NT2/D1 (cell line): Measurements from ENCODE around the gene JAKMIP2.

Experiments used
- SUZ12 ChIP-seq: IDR thresholded peaks from 2 replicates; pipeline ENCODE4 v1.6.1; 2011; ENCODE audit not compliant: insufficient read length, insufficient read depth; ENCODE audit errors: extremely low read depth
- YY1 ChIP-seq: IDR thresholded peaks from 2 replicates; pipeline ENCODE4 v1.6.1; 2011; ENCODE audit not compliant: insufficient read length, insufficient read depth
- ZNF274 ChIP-seq: IDR thresholded peaks from 2 replicates; pipeline ENCODE4 v1.6.1; 2011; ENCODE audit warnings: mild to moderate bottlenecking, low read depth, low read length

GRCh38 chr5:147643142-147643541 lies 139.4 kb downstream of the JAKMIP2 start:
- TF ChIP-seq ZNF274 (no peak), SUZ12 (no peak), YY1 (no peak)
